Nephron progenitor cell (in vitro differentiated cells): ENCODE data around the gene DVL2.

Experiments
- DNase-seq: peaks from one replicate; pipeline ENCODE4 v3.0.0; 2021
- H3K27ac Mint-ChIP-seq: 2 replicates; pipeline ENCODE4 v1.8.0; 2021; ENCODE audit warnings: mild to moderate bottlenecking, moderate library complexity, mixed read lengths
- H3K27me3 Mint-ChIP-seq: 2 replicates; pipeline ENCODE4 v1.8.0; 2021; ENCODE audit warnings: mild to moderate bottlenecking, low read depth, mixed read lengths; ENCODE audit not compliant: poor library complexity
- H3K36me3 Mint-ChIP-seq: 2 replicates; pipeline ENCODE4 v1.8.0; 2021; ENCODE audit warnings: low read depth, mixed read lengths
- H3K4me1 Mint-ChIP-seq: 2 replicates; pipeline ENCODE4 v1.8.0; 2021; ENCODE audit warnings: mixed read lengths
- H3K4me3 Mint-ChIP-seq: 2 replicates; pipeline ENCODE4 v1.8.0; 2021; ENCODE audit warnings: mild to moderate bottlenecking, moderate library complexity, mixed read lengths
- H3K9me3 Mint-ChIP-seq: 2 replicates; pipeline ENCODE4 v1.8.0; 2021; ENCODE audit warnings: mild to moderate bottlenecking, moderate library complexity, mixed read lengths
- TF ChIP-seq, protein P1 (sequence below): fragments of 200-600 bp; sonication (generic); IDR thresholded peaks from 2 replicates; pipeline ENCODE4 v1.5.0; 2021; ENCODE audit warnings: antibody characterized with exemption

DVL2 gene

DNA sequence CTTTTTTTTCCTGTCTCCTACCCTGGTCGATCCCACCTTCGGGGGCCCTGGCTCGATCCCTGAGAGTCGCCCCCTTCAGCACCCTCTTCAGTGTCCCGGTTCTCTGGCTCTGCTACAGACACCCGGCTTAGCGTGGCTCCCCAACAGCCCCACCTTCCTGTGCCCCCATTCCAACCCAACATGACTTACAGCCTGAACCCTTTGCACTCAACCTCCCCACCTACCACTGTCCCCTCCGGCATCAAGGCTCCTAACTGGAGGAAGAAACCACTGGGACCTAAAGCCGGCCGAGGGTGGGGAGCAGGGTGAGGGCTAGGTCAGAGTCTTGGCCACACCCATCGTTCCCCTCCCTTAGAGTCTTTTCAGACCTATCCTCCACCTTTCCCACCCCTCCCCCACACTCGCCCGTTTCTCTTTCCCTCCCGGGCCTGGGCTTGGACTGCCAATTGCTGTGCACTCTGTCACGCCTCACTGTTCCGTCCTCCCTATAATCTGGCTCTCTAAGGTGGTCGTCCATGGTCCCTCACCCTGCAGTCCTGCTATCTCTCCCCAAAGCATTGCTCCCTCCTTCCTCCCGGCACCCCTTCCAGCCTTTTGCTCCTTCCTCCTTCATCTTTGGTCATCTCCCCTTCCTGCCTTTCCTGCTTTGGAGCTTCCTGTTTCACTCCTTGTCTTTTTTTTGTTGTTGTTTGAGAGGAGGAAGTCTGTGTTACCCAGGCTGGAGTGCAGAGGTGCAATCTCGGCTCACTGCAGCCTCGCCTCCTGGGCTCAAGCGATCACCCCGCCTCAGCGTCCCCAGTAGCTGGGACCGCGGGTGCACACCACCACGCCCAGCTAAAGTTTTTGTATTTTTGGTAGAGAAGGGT, 28.9 kb upstream of the DVL2 start:
- no peak overlapping the region for H3K27ac Mint-ChIP-seq
- H3K36me3 Mint-ChIP-seq = peaks cover 19% of the 10 kb centered on the region
- DNase-seq = peak; percentile 61
- H3K4me1 Mint-ChIP-seq = peaks cover 26% of the 10 kb centered on the region
- H3K27me3 Mint-ChIP-seq = peaks cover 88% of the 10 kb centered on the region
- H3K4me3 Mint-ChIP-seq = peak overlapping the region; percentile 85
- H3K9me3 Mint-ChIP-seq = no peaks in the 10 kb centered on the region
- TF ChIP-seq, protein P1, sequence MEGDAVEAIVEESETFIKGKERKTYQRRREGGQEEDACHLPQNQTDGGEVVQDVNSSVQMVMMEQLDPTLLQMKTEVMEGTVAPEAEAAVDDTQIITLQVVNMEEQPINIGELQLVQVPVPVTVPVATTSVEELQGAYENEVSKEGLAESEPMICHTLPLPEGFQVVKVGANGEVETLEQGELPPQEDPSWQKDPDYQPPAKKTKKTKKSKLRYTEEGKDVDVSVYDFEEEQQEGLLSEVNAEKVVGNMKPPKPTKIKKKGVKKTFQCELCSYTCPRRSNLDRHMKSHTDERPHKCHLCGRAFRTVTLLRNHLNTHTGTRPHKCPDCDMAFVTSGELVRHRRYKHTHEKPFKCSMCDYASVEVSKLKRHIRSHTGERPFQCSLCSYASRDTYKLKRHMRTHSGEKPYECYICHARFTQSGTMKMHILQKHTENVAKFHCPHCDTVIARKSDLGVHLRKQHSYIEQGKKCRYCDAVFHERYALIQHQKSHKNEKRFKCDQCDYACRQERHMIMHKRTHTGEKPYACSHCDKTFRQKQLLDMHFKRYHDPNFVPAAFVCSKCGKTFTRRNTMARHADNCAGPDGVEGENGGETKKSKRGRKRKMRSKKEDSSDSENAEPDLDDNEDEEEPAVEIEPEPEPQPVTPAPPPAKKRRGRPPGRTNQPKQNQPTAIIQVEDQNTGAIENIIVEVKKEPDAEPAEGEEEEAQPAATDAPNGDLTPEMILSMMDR = no peak

DNA sequence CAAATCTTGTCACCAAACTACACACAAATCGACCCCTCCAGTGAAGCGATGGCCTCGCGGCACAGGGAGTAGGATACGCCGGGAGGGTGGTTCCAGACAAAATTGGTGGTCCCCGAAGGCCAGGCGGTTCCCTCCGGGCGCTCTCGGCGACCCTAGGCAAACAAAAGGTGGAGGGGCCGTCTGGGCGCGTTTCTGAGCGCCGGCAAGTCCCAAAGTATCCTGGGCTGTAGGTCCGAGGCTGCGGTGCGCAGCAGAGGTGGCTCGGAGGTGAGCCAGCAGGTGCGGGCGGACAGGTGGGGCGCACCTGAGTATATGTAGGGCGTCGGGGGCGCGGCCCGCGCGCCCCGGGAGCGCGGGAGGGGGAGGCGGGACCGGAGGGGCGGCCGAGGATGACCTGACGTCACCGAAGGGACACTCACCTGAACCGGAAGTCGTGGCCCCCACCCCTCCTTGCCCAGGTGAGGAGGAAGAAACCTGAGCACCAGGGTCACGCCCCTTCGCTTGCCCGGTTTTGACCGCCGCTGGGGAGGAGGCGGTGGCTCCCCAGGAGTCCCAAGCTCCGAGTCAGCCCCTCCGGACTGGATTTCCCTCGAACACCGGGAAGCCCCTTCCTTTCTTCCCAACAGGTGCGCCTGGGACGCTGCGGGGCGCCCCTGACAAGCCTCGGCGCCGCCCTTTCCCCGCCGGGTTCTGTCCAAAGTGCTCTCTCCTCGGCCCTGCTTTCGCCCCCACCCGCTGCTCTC, 28.0 kb upstream of the DVL2 start, which contains the start of gene CLDN7:
TSS of gene CLDN7 (minus strand) at position 287 of the 743 bp plus-strand sequence. CDS start 435 bp downstream, outside the sequence.
- peak; percentile 22 for DNase-seq
- H3K4me1 Mint-ChIP-seq = peaks cover 26% of the 10 kb centered on the region
- TF ChIP-seq, protein P1 = no peak
- H3K27me3 Mint-ChIP-seq = peaks cover 82% of the 10 kb centered on the region
- H3K4me3 Mint-ChIP-seq = peak within 1 kb of the TSS; percentile 85
- peaks cover 23% of the 10 kb centered on the region for H3K36me3 Mint-ChIP-seq
- no peak within 1 kb of the TSS for H3K27ac Mint-ChIP-seq
- H3K9me3 Mint-ChIP-seq = no peaks in the 10 kb centered on the region

GRCh38 chr17:7261379-7262191, 27.3 kb upstream of the DVL2 start:
- Mint-ChIP-seq H3K36me3 (peaks cover 30% of the 10 kb centered on the region), H3K27ac (no peak overlapping the region), H3K4me3 (peak overlapping the region; percentile 70), H3K4me1 (peaks cover 22% of the 10 kb centered on the region), H3K9me3 (no peaks in the 10 kb centered on the region), H3K27me3 (peaks cover 74% of the 10 kb centered on the region)
- peak; percentile 25 for DNase-seq
- TF ChIP-seq, protein P1 = no peak

DNA sequence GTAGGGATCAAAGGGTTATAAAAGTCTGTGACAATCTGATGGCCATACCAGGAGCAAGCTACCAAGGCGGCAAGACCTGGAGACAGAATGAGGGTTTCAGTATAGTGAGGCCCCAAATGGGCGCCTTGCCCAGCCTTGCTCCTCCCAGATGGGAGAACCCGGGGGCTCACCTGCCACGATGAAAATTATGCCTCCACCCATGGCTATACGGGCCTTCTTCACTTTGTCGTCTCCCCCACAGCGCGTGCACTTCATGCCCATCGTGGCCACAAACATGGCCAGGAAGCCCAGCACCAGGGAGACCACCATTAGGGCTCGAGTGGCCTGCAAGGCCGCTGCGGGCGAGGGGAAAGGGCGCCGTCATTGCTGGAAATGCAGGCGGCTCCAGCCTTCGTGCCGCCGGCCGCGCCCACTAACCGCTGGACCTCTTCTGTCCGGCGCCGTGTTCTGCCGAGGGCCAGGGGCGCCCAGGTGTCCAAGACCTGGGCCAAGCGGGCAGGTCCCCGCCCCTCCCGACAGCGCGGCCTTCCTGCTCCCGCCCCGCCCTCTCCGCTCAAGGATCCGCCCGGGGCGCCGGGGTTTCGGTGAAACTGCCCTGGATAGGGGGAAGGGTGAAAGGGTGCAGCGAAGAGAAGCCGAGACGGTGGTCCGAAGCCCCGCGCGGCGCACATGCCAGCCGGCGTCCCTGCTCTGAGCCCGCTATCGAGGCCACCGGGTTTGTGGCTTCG, 26.5 kb upstream of the DVL2 start:
- DNase-seq = peak; percentile 56
- H3K4me3 Mint-ChIP-seq = peak overlapping the region; percentile 70
- H3K9me3 Mint-ChIP-seq = no peaks in the 10 kb centered on the region
- TF ChIP-seq, protein P1 = no peak
- H3K27me3 Mint-ChIP-seq = peaks cover 66% of the 10 kb centered on the region
- peaks cover 35% of the 10 kb centered on the region for H3K36me3 Mint-ChIP-seq
- peaks cover 22% of the 10 kb centered on the region for H3K4me1 Mint-ChIP-seq
- no peak overlapping the region for H3K27ac Mint-ChIP-seq

DNA sequence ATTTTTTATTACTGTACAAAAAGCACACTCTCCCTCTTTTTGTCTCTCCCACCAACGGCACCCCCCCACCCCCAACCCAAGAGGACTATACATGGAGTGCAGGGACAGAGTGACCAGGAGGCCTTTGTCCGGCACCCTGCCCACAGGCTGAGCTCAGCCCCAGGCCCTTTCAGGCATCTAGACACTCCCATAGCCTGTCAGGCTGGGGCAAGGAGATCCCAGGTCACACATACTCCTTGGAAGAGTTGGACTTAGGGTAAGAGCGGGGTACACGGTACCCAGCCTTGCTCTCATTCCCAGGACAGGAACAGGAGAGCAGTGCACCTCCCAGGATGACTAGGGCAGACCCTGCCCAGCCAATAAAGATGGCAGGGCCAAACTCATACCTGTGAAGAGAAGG, 25.8 kb upstream of the DVL2 start:
- peak overlapping the region; percentile 52 for H3K4me3 Mint-ChIP-seq
- peaks cover 61% of the 10 kb centered on the region for H3K27me3 Mint-ChIP-seq
- H3K36me3 Mint-ChIP-seq = peaks cover 35% of the 10 kb centered on the region
- H3K9me3 Mint-ChIP-seq = no peaks in the 10 kb centered on the region
- TF ChIP-seq, protein P1 = no peak
- H3K27ac Mint-ChIP-seq = no peak overlapping the region
- H3K4me1 Mint-ChIP-seq = peaks cover 22% of the 10 kb centered on the region
- DNase-seq = no peak
